ENCODE data around the gene ADCY4.

ADCY4 gene

DNA sequence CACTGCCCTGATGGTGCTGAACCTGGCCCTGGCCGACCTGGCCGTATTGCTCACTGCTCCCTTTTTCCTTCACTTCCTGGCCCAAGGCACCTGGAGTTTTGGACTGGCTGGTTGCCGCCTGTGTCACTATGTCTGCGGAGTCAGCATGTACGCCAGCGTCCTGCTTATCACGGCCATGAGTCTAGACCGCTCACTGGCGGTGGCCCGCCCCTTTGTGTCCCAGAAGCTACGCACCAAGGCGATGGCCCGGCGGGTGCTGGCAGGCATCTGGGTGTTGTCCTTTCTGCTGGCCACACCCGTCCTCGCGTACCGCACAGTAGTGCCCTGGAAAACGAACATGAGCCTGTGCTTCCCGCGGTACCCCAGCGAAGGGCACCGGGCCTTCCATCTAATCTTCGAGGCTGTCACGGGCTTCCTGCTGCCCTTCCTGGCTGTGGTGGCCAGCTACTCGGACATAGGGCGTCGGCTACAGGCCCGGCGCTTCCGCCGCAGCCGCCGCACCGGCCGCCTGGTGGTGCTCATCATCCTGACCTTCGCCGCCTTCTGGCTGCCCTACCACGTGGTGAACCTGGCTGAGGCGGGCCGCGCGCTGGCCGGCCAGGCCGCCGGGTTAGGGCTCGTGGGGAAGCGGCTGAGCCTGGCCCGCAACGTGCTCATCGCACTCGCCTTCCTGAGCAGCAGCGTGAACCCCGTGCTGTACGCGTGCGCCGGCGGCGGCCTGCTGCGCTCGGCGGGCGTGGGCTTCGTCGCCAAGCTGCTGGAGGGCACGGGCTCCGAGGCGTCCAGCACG is 18.9 kb downstream of the ADCY4 start:
- no peak for DNase-seq (ENCODE audit: low read depth in 2 of 2)

DNA sequence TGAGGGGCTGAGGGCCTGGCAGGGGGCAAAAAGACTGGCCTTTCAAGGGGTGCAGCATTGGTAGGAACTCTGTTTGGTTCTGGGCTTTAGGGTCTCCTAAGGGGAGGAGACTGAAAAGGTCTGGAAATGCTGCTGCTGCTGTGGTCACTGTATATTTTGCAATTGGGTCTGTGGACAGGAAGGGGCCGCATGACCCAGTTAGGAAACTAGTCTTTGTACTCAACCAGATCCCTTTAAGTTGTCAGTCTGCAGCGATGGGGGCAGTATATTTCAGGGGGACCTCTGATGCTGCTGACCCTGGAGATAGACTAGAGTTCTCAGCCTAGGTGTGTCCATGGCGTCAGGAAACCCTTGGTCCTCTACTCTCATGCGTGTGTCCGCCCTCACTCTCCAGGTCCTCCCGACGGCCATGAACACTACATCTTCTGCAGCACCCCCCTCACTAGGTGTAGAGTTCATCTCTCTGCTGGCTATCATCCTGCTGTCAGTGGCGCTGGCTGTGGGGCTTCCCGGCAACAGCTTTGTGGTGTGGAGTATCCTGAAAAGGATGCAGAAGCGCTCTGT is 19.5 kb downstream of the ADCY4 start:
- DNase-seq (ENCODE audit: low read depth in 2 of 2) = no peak

DNA sequence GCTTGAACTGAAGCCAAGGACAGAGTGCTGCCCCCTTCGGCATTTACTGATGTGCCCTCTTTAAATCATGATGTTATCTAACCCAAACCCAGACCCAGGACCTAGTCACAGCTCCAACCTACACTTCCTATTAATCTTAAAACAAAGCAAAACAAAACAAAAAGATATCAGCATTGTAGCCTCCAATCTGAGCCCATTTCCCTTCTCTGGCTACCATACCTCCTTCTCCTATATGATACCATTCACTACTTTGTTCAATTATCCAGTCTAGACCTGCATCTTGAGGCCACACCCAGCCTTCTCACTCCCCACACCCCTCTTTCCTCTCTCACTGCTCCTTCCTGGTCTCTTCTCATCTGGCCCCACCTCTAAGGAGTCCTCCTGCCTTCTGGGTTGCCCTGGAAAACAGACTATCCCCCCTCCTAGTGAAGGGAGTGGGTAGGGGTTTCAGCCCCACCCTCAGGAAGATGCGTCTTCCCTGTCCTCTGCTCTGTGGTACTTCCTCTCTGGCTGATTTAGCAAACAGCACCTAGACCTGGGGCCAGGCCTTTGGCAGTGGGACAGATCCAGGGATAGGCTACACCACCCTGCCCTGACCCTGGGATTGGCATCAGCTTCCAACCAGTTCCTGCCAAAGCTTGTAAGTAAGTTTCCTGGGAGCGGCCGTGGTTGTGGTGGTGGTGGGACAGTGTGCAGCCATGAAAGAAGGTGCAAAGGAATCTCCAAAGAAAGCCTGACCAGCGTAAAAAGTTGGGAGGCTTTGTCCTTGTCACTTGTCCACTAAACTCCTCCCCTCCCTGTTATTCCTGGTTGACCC is 20.3 kb downstream of the ADCY4 start:
- DNase-seq (ENCODE audit: low read depth in 2 of 2) = no peak

GRCh38 chr14:24313913-24314312 is 21.0 kb downstream of the ADCY4 start:
- no peak for DNase-seq (ENCODE audit: low read depth in 2 of 2)

- DNase-seq (ENCODE audit: low read depth in 2 of 2) = no peak
Observed at GRCh38 chr14:24312736-24313507, 21.9 kb downstream of the ADCY4 start.

GRCh38 chr14:24311837-24312615 is 22.8 kb downstream of the ADCY4 start:
- DNase-seq (ENCODE audit: low read depth in 2 of 2) = no peak

DNA sequence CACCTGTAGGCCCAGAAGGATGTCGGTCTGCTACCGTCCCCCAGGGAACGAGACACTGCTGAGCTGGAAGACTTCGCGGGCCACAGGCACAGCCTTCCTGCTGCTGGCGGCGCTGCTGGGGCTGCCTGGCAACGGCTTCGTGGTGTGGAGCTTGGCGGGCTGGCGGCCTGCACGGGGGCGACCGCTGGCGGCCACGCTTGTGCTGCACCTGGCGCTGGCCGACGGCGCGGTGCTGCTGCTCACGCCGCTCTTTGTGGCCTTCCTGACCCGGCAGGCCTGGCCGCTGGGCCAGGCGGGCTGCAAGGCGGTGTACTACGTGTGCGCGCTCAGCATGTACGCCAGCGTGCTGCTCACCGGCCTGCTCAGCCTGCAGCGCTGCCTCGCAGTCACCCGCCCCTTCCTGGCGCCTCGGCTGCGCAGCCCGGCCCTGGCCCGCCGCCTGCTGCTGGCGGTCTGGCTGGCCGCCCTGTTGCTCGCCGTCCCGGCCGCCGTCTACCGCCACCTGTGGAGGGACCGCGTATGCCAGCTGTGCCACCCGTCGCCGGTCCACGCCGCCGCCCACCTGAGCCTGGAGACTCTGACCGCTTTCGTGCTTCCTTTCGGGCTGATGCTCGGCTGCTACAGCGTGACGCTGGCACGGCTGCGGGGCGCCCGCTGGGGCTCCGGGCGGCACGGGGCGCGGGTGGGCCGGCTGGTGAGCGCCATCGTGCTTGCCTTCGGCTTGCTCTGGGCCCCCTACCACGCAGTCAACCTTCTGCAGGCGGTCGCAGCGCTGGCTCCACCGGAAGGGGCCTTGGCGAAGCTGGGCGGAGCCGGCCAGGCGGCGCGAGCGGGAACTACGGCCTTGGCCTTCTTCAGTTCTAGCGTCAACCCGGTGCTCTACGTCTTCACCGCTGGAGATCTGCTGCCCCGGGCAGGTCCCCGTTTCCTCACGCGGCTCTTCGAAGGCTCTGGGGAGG is 23.9 kb downstream of the ADCY4 start, which contains the start of gene LTB4R:
Gene LTB4R, plus strand, starts transcription at position 857 of the 959 bp plus-strand sequence. CDS start 4,150 bp downstream, outside the sequence.
- peak in 1 of 2 donors; percentile 44 for DNase-seq (ENCODE audit: low read depth in 2 of 2)

- no peak for DNase-seq (ENCODE audit: low read depth in 2 of 2)
Observed at GRCh38 chr14:24310265-24310645, 24.6 kb downstream of the ADCY4 start.

GRCh38 chr14:24309538-24310264 is 25.2 kb downstream of the ADCY4 start, which contains the start of gene LTB4R2:
Gene LTB4R2, plus strand, starts transcription at chr14:24310140. Its CDS starts 525 bp downstream, at chr14:24310665.
- no peak for DNase-seq (ENCODE audit: low read depth in 2 of 2)

- DNase-seq (ENCODE audit: low read depth in 2 of 2) = no peak
Observed at GRCh38 chr14:24308342-24309124, 26.3 kb downstream of the ADCY4 start.

GRCh38 chr14:24307575-24308341 is 27.1 kb downstream of the ADCY4 start, which contains the start of gene CIDEB:
Gene CIDEB, minus strand, starts transcription at chr14:24307977. Its CDS starts 119 bp downstream, at chr14:24307858.
- peak in 1 of 2 donors; percentile 49 for DNase-seq (ENCODE audit: low read depth in 2 of 2)

- DNase-seq (ENCODE audit: low read depth in 2 of 2) = no peak
Observed at GRCh38 chr14:24307156-24307574, 27.7 kb downstream of the ADCY4 start.

GRCh38 chr14:24304019-24304387 is 30.9 kb downstream of the ADCY4 start:
- no peak for DNase-seq (ENCODE audit: low read depth in 2 of 2)

DNA sequence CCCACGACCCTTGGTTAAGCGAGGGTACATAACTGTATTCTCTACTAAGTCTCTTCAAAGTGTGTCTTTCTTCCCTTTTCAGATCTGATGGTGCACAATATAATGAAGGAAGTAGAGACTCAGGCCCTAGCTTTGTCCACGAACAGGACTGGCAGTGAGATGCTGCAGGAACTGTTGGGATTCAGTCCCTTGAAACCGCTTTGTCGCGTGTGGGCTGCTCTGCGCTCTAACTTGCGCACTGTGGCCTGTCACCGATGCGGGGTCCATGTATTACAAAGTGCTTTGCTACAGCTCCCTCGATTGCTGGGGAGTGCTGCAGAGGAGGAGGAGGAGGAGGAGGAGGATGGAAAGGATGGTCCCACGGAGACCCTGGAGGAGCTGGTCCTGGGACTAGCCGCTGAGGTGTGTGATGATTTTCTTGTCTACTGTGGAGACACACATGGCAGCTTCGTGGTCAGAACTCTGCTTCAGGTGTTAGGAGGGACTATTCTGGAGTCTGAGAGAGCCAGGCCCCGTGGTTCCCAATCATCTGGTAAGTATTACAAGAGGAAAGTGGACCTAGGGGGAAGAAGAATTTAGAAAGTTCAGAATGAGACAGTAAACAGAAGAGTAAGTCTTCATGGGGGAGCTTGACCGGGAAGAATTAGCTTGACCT is 34.4 kb downstream of the ADCY4 start:
- DNase-seq (ENCODE audit: low read depth in 2 of 2) = no peak

DNA sequence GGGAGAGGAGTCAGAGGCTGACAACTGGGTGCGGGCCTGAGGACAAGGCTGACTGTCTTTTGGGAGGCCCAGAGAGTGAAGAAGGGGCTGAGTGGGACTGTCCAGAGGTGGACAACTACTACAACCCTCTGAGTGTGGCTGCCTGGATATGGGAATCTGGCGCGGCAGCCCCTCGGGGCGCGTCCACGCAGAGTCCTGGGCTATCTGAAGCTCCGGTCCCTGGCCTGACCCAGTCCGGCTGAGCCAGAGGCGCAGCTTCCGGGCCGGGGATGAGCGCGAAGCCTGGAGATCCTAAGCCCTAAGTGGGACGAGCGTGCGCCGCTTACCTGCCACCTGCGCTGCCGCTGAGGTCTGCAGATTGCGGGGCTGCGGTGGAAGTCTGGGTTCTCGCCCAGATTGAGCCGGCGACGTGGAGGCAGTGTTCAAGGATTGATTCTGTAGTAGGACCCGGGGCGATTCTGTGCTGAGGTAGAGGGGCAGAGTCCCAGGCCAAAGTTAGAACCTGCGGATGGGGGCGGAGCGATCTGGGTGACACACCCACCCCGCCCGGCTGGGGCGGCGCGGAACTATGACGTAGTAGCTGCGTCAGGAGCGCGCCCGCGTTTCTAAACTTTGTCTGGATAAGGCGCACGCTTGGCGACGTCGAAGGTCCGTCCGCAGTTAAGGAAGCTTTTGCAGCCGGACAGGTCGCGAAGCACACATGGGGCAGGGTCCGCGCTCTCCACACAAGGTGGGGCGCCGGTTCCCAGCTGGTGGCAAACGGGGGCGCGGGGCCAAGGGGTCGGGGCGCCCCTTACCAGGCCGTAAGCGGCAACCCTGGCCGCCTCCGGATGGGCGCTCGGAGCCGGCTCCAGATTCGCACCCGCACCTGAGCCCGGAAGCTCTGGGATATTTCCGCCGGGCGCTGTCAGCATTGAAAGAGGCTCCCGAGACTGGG is 35.3 kb downstream of the ADCY4 start, which contains the start of the genes DHRS1 and NOP9:
Gene DHRS1, minus strand, starts transcription at position 526 of the 937 bp plus-strand sequence. CDS start 674 bp downstream, outside the sequence.
Gene NOP9, plus strand, starts transcription at position 596 of the 937 bp plus-strand sequence. Its CDS starts 105 bp downstream, at position 701.
- DNase-seq (ENCODE audit: low read depth in 2 of 2) = peak; percentile 83 to 88

Measured in stimulated activated CD4-positive, alpha-beta T cell treated with anti-CD3 and anti-CD28 coated beads, Interleukin-15, amount 100 ng/mL, for 48 hours (primary cell).